Subcutaneous abdominal adipose tissue (tissue), 5 donors: Measurements from ENCODE around the gene KCTD10.
"Not testable (repeated sequence)": the region's sequence is repeated elsewhere in the genome, so short reads cannot be mapped to it uniquely, and the experiment has no call there.

Source experiments
- H3K27ac ChIP-seq: one replicate; pipeline ENCODE4 v1.7.0; 2013; ENCODE audit warnings: low read depth, mild to moderate bottlenecking, inconsistent platforms, low read length, moderate library complexity
- H3K27me3 ChIP-seq, 5 donors: one replicate each; pipeline ENCODE4 v1.7.0; 2013; ENCODE audit warnings: low read length in 5 of 5, inconsistent platforms in 1 of 5; ENCODE audit not compliant: control insufficient read depth in 5 of 5, insufficient read depth in 4 of 5
- H3K36me3 ChIP-seq, 5 donors: one replicate each; pipeline ENCODE4 v1.7.0; 2013; ENCODE audit warnings: low read length in 5 of 5; ENCODE audit not compliant: control insufficient read depth in 5 of 5, insufficient read depth in 5 of 5
- H3K4me1 ChIP-seq, 5 donors: one replicate each; pipeline ENCODE4 v1.7.0; 2013; ENCODE audit warnings: low read length in 5 of 5, mild to moderate bottlenecking in 3 of 5, moderate library complexity in 1 of 5; ENCODE audit not compliant: control insufficient read depth in 5 of 5, insufficient read depth in 5 of 5
- H3K4me3 ChIP-seq, 5 donors: one replicate each; pipeline ENCODE4 v1.7.0; 2013; ENCODE audit warnings: low read length in 5 of 5, low read depth in 1 of 5
- H3K9ac ChIP-seq, 5 donors: one replicate each; pipeline ENCODE4 v1.7.0; 2013; ENCODE audit warnings: low read length in 5 of 5, mild to moderate bottlenecking in 4 of 5, moderate library complexity in 3 of 5
- H3K9me3 ChIP-seq, 5 donors: one replicate each; pipeline ENCODE4 v1.7.0; 2013; ENCODE audit warnings: low read length in 5 of 5; ENCODE audit not compliant: control insufficient read depth in 5 of 5
- donor health status: healthy.
- donor health status: healthy.
- donor health status: healthy.
- donor health status: healthy.
- donor health status: healthy.

KCTD10 gene

DNA sequence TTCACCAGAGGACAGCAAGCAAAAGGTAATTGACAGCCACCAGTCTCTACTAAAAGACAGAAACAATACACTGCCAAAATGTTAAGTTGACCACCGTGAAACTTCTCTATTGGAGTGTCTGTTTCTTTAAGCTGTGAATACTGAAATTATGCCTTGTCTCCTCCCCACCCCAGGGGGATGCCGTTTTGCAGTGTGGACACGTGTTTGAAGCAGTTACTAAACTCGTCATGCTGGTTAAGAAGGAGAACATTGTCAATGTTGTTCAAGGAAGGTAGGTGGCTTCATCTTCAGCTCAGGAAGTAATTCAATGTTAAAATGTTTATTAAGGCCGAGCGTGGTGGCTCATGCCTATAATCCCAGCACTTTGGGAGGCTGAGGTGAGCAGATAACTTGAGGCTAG, 32.8 kb downstream of the KCTD10 start:
- H3K36me3 ChIP-seq: peaks cover 5 to 57% (median 32%) of the 10 kb centered on the region in 5 donors
- peak overlapping the region; percentile 55 for H3K27ac ChIP-seq

DNA sequence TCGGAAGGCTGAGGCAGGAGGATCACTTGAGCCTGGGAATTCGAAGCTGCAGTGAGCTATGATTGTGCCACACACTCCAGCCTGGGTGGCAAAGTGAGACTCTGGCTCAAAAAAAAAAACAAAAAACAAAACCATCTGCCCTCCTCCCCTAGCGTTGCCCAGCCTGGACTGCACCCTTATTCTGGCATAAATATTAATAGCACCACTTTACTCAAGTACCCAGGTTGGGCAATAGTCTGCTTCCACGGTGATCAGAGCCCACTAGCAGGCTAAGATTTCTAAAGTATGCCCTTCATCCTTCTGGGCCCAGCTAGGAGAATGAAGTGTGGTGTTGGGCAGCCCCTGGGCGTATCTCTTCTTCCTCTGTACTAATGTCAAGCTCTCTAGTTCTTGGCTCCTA, 33.3 kb downstream of the KCTD10 start:
- peak overlapping the region; percentile 55 for H3K27ac ChIP-seq
- no peak overlapping the region for H3K4me3 ChIP-seq
- H3K27me3 ChIP-seq: no peaks in the 10 kb centered on the region
- peaks cover 5 to 55% (median 31%) of the 10 kb centered on the region in 5 donors for H3K36me3 ChIP-seq
- peak overlapping the region in 2 of 5 donors; percentile 0 to 56 for H3K9ac ChIP-seq
- no peaks in the 10 kb centered on the region for H3K9me3 ChIP-seq
- peaks cover 8 to 64% (median 58%) of the 10 kb centered on the region in 5 donors for H3K4me1 ChIP-seq

More for the DNA sequence above, 32.8 kb downstream of the KCTD10 start:
- H3K9ac ChIP-seq: peak overlapping the region in 2 of 5 donors; percentile 0 to 56
- H3K27me3 ChIP-seq: no peaks in the 10 kb centered on the region
- H3K9me3 ChIP-seq: no peaks in the 10 kb centered on the region
- peaks cover 8 to 66% (median 54%) of the 10 kb centered on the region in 5 donors for H3K4me1 ChIP-seq
- no peak overlapping the region for H3K4me3 ChIP-seq

DNA sequence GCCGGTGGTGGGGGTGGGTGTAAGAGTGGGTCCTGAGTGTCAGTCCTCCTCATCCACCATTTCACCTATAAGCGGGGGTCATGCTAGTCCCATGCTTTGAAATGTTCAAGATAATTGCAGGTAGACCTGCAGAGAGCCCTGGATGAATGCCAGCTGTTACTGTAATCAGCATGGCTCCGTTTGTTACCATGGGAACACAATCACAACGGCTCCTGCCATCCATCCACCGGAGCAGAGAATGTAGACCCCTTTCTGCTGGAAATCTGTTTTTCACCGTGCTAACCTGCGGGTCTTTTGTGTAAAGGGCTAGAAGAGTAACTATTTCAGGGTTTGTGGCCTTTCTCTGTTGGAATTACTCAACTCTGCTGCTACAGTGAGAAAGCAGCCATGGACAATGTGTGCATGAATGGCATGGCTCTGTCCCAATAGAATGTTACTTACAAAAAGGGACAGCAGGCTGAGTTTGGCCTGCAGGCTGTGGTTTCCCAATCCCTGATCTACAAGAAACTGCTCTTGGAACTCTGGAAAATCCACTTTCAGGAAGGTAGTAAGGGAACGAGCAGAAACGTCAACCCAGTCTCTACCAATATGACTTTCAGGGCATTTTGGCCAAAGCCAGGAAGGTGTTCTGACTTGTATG, 36.1 kb downstream of the KCTD10 start:
- peaks cover 8 to 64% (median 53%) of the 10 kb centered on the region in 5 donors for H3K4me1 ChIP-seq

GRCh38 chr12:109439951-109440350, 37.1 kb downstream of the KCTD10 start:
- not testable (repeated sequence) for H3K27me3 ChIP-seq, H3K4me3 ChIP-seq, H3K9me3 ChIP-seq, H3K9ac ChIP-seq
- peak overlapping the region; percentile 67 for H3K27ac ChIP-seq
- H3K36me3 ChIP-seq: peaks cover 0 to 22% (median 5%) of the 10 kb centered on the region in 5 donors
- H3K4me1 ChIP-seq: peaks cover 10 to 58% (median 46%) of the 10 kb centered on the region in 5 donors

More for the DNA sequence above, 36.1 kb downstream of the KCTD10 start:
- Histone ChIP-seq H3K9ac (no peak overlapping the region), H3K27me3 (no peaks in the 10 kb centered on the region), H3K36me3 (peaks cover 0 to 28% (median 7%) of the 10 kb centered on the region in 5 donors), H3K9me3 (no peaks in the 10 kb centered on the region), H3K27ac (peak overlapping the region; percentile 55), H3K4me3 (no peak overlapping the region)

DNA sequence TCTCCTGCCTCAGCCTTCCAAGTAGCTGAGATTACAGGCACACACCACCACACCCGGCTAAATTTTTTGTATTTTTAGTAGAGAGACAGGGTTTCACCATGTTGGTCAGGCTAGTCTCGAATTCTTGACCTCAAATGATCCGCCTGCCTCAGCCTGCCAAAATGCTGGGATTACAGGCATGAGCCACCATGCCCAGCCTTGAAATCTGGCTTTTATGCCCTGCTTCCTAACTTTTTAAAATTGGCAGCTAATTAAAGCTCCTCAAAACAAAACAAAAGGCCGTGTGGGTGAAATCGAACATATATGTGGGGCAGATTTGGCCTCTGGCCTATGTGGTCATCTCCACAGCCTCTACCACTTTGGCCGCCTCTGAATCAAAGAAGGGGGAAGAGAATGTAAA, 37.9 kb downstream of the KCTD10 start:
- peaks cover 7 to 56% (median 43%) of the 10 kb centered on the region in 5 donors for H3K4me1 ChIP-seq
- no peaks in the 10 kb centered on the region for H3K27me3 ChIP-seq
- no peaks in the 10 kb centered on the region for H3K9me3 ChIP-seq
- H3K4me3 ChIP-seq: no peak overlapping the region
- no peak overlapping the region for H3K9ac ChIP-seq
- peaks cover 0 to 14% (median 2%) of the 10 kb centered on the region in 5 donors for H3K36me3 ChIP-seq
- peak overlapping the region; percentile 67 for H3K27ac ChIP-seq

GRCh38 chr12:109436188-109436560, 40.9 kb downstream of the KCTD10 start:
- H3K9ac ChIP-seq: no peak overlapping the region
- H3K36me3 ChIP-seq: peaks cover 0 to under 1% (median 0%) of the 10 kb centered on the region in 5 donors
- peaks cover 2 to 49% (median 40%) of the 10 kb centered on the region in 5 donors for H3K4me1 ChIP-seq
- H3K27ac ChIP-seq: no peak overlapping the region
- H3K4me3 ChIP-seq: no peak overlapping the region
- no peaks in the 10 kb centered on the region for H3K27me3 ChIP-seq
- no peaks in the 10 kb centered on the region for H3K9me3 ChIP-seq

DNA sequence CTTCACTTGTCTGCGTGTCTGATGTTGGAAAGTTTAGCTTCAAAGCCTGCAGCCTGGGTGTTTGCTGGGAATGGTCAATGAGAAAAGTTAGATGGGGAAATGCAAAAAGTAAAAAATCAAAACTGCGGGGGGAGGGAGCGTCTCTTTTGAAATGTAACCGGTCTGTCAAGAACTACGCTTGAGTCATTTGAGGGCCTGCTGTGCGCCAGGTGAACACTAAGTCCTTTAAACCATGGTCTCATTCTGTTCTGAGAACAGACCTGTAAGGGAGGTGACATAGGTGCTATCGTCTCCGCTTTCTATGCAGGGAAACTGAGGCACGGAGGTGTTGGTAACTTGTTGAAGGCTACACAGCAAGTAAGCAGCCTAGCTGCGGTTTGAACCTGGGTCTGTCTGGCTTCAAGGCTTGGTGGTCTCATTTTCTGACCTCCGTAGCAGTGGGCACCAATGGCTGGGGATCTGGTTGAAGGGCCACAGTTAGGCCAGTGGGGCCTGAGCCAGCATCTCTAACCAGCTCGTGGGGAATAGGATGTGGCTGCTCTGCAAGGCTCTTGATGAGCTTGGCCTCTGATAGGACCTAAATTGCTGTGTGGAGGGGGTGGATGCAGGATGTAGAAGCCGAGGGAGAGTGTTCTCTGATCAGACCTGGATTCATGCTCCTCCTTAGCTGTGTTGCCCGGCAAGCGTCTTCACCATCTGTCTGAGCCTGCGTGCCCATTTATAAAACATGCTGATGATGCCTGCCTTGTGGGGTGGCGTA, 41.5 kb downstream of the KCTD10 start:
- no peak overlapping the region for H3K4me3 ChIP-seq
- H3K4me1 ChIP-seq: peaks cover 2 to 44% (median 34%) of the 10 kb centered on the region in 5 donors
- no peaks in the 10 kb centered on the region for H3K9me3 ChIP-seq
- H3K27ac ChIP-seq: no peak overlapping the region
- H3K27me3 ChIP-seq: no peaks in the 10 kb centered on the region
- H3K9ac ChIP-seq: no peak overlapping the region
- no peaks in the 10 kb centered on the region for H3K36me3 ChIP-seq

DNA sequence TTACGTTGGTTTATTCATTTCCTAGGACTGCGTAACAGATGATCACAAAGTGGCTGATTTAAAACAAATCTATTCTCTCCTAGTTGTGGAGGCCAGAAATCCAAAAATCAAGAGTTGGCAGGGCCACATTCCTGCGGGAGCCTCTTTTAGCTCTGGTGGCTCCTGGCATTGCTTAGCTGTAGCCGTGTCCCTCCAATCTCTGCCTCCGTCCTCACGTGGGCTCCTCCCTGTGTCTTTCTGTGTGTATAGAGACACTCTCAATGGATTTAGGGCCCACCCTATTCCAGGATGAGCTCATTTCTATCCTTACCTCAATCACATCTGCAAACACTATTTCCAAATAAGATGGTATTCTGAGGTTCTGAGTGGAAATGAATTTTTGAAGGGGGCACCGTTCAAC, 42.5 kb downstream of the KCTD10 start:
- no peak overlapping the region for H3K9ac ChIP-seq
- peaks cover 2 to 39% (median 28%) of the 10 kb centered on the region in 5 donors for H3K4me1 ChIP-seq
- H3K4me3 ChIP-seq: no peak overlapping the region
- no peaks in the 10 kb centered on the region for H3K27me3 ChIP-seq
- peak overlapping the region; percentile 62 for H3K27ac ChIP-seq
- H3K36me3 ChIP-seq: no peaks in the 10 kb centered on the region
- no peaks in the 10 kb centered on the region for H3K9me3 ChIP-seq

GRCh38 chr12:109433618-109434017, 43.5 kb downstream of the KCTD10 start:
- H3K9me3 ChIP-seq: no peaks in the 10 kb centered on the region
- H3K27ac ChIP-seq: peak overlapping the region; percentile 62
- H3K27me3 ChIP-seq: no peaks in the 10 kb centered on the region
- no peak overlapping the region for H3K9ac ChIP-seq
- H3K4me3 ChIP-seq: no peak overlapping the region
- no peaks in the 10 kb centered on the region for H3K36me3 ChIP-seq
- peaks cover 2 to 32% (median 20%) of the 10 kb centered on the region in 5 donors for H3K4me1 ChIP-seq

DNA sequence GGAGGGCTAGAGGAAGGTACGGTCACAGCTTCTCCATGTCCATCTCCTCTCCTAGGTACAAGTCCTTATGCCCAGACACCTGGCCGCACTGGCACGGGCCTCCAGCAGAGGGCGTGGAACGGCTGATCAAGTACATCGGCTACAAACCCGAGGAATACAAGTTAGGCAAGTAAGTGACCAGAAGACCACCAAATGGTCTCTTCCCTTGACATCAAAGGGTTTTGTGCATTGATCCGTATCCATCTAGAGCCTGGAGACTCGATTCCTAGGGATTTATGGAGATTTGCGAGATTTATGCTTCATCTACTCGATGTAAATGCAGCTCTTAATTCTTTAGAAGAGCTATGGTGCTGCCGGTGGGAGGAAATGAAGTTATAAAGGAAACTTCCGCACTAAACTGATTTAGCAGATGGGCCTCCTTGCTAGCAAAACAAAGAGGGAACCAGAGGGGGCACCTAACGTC, 44.2 kb downstream of the KCTD10 start:
- Histone ChIP-seq H3K27ac (peak overlapping the region; percentile 62), H3K36me3 (no peaks in the 10 kb centered on the region), H3K9ac (peak overlapping the region in 1 of 5 donors; percentile 24)

More for the DNA sequence above, 44.2 kb downstream of the KCTD10 start:
- H3K4me3 ChIP-seq: peak overlapping the region in 2 of 5 donors; percentile 24 to 40
- peaks cover 2 to 31% (median 19%) of the 10 kb centered on the region in 5 donors for H3K4me1 ChIP-seq
- no peaks in the 10 kb centered on the region for H3K9me3 ChIP-seq
- no peaks in the 10 kb centered on the region for H3K27me3 ChIP-seq
